Measurements from ENCODE around the gene KRT73. TPM values are rescaled to one million over a fixed set of nuclear protein-coding genes. Genes with fewer than 3 reads are reported as not detected.

KRT73 gene
- total and polyA plus RNA-seq, 4 donors: not detected

DNA sequence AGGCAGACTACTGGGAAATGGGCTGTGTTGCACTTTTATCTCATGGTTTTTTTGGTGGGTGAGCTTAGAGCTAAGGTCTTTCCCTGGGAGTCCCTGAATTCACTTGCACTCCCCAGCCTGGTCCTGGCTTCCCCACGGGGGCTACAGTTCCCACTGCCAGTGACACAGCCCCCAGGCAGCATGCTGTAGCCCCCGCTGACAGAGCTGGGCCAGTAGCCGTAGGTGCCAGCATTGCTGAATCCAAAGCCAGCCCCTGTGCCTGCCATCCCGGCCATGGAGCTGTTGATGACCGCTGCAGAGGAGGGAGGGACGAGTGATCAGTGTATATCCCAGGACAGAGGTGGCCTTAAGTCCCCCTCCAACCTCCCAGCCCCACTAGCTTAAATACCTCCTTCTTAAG is 10.2 kb downstream of the KRT73 start:
- Histone ChIP-seq H3K9ac (ENCODE audit: low read depth in 1 of 2, low read length in 2 of 2) (no peak overlapping the region), H3K36me3 (ENCODE audit: control insufficient read depth in 4 of 4, insufficient read depth in 3 of 4, low read depth in 1 of 4, low read length in 3 of 4) (no peaks in the 10 kb centered on the region), H3K4me1 (ENCODE audit: control insufficient read depth in 4 of 4, insufficient read depth in 4 of 4, low read length in 3 of 4) (no peaks in the 10 kb centered on the region), H3K27me3 (ENCODE audit: control insufficient read depth in 4 of 4, insufficient read depth in 4 of 4, low read length in 3 of 4) (peaks cover 0 to 3% (median under 1%) of the 10 kb centered on the region in 4 donors), H3K27ac (ENCODE audit: low read depth in 1 of 2, low read length in 2 of 2) (no peak overlapping the region), H3K9me3 (ENCODE audit: control insufficient read depth in 4 of 4, low read length in 3 of 4) (no peaks in the 10 kb centered on the region), H3K4me3 (ENCODE audit: low read depth in 1 of 3, low read length in 3 of 3) (no peak overlapping the region)
- no peak for DNase-seq (ENCODE audit: low spot score)
- 69% methylated on average over 6 of the region's 6 CpGs for WGBS
- TF ChIP-seq, protein P1, sequence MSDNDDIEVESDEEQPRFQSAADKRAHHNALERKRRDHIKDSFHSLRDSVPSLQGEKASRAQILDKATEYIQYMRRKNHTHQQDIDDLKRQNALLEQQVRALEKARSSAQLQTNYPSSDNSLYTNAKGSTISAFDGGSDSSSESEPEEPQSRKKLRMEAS (IDR thresholded peaks at IDR 0.05): no peak
- TF ChIP-seq, protein P2, sequence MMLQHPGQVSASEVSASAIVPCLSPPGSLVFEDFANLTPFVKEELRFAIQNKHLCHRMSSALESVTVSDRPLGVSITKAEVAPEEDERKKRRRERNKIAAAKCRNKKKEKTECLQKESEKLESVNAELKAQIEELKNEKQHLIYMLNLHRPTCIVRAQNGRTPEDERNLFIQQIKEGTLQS (IDR thresholded peaks at IDR 0.05): no peak
- TF ChIP-seq HNF4A (conservative IDR thresholded peaks at IDR 0.05): no peak
- TF ChIP-seq HNF4G (IDR thresholded peaks at IDR 0.05): no peak
- TF ChIP-seq, protein P3, sequence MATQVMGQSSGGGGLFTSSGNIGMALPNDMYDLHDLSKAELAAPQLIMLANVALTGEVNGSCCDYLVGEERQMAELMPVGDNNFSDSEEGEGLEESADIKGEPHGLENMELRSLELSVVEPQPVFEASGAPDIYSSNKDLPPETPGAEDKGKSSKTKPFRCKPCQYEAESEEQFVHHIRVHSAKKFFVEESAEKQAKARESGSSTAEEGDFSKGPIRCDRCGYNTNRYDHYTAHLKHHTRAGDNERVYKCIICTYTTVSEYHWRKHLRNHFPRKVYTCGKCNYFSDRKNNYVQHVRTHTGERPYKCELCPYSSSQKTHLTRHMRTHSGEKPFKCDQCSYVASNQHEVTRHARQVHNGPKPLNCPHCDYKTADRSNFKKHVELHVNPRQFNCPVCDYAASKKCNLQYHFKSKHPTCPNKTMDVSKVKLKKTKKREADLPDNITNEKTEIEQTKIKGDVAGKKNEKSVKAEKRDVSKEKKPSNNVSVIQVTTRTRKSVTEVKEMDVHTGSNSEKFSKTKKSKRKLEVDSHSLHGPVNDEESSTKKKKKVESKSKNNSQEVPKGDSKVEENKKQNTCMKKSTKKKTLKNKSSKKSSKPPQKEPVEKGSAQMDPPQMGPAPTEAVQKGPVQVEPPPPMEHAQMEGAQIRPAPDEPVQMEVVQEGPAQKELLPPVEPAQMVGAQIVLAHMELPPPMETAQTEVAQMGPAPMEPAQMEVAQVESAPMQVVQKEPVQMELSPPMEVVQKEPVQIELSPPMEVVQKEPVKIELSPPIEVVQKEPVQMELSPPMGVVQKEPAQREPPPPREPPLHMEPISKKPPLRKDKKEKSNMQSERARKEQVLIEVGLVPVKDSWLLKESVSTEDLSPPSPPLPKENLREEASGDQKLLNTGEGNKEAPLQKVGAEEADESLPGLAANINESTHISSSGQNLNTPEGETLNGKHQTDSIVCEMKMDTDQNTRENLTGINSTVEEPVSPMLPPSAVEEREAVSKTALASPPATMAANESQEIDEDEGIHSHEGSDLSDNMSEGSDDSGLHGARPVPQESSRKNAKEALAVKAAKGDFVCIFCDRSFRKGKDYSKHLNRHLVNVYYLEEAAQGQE (IDR thresholded peaks at IDR 0.05): no peak
- TF ChIP-seq RAD21 (IDR thresholded peaks at IDR 0.05): no peak
- TF ChIP-seq JUND (IDR thresholded peaks at IDR 0.05): no peak
- TF ChIP-seq YY1 (IDR thresholded peaks at IDR 0.05): no peak
- TF ChIP-seq, protein P4, sequence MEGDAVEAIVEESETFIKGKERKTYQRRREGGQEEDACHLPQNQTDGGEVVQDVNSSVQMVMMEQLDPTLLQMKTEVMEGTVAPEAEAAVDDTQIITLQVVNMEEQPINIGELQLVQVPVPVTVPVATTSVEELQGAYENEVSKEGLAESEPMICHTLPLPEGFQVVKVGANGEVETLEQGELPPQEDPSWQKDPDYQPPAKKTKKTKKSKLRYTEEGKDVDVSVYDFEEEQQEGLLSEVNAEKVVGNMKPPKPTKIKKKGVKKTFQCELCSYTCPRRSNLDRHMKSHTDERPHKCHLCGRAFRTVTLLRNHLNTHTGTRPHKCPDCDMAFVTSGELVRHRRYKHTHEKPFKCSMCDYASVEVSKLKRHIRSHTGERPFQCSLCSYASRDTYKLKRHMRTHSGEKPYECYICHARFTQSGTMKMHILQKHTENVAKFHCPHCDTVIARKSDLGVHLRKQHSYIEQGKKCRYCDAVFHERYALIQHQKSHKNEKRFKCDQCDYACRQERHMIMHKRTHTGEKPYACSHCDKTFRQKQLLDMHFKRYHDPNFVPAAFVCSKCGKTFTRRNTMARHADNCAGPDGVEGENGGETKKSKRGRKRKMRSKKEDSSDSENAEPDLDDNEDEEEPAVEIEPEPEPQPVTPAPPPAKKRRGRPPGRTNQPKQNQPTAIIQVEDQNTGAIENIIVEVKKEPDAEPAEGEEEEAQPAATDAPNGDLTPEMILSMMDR (IDR thresholded peaks at IDR 0.05; ENCODE audit: low read depth, low read length, missing input control): no peak
- no peak for TF ChIP-seq EGR1 (IDR thresholded peaks at IDR 0.05; ENCODE audit: low read depth in 2 of 2)
- TF ChIP-seq RXRA (IDR thresholded peaks at IDR 0.05): no peak
- no peak for TF ChIP-seq NR2F2 (IDR thresholded peaks at IDR 0.05)
- TF ChIP-seq, protein P5, sequence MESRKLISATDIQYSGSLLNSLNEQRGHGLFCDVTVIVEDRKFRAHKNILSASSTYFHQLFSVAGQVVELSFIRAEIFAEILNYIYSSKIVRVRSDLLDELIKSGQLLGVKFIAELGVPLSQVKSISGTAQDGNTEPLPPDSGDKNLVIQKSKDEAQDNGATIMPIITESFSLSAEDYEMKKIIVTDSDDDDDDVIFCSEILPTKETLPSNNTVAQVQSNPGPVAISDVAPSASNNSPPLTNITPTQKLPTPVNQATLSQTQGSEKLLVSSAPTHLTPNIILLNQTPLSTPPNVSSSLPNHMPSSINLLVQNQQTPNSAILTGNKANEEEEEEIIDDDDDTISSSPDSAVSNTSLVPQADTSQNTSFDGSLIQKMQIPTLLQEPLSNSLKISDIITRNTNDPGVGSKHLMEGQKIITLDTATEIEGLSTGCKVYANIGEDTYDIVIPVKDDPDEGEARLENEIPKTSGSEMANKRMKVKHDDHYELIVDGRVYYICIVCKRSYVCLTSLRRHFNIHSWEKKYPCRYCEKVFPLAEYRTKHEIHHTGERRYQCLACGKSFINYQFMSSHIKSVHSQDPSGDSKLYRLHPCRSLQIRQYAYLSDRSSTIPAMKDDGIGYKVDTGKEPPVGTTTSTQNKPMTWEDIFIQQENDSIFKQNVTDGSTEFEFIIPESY (IDR thresholded peaks at IDR 0.05): no peak
- no peak for TF ChIP-seq FOXA1 (IDR thresholded peaks at IDR 0.05)
- no peak for TF ChIP-seq FOXA2 (IDR thresholded peaks at IDR 0.05)

DNA sequence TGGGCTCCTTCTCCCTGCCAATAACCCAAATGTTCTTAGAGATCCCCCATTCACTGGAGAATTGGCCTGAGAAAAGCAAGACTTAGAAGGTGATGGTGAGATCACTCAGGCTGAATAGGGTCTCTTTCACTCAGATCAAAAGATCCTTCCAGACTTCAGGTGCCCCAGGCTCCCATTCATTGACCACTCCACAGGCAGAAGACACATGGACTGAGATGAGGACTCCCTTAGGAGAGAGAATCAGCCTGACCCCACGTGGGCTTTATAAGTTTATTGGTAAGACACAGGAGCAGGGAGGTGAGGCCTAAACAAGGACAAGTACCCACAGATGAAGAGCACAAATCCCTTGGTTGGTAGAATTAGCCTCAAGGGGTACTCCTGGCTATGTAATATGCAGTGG is 11.0 kb downstream of the KRT73 start:
- Histone ChIP-seq H3K36me3 (ENCODE audit: control insufficient read depth in 4 of 4, insufficient read depth in 3 of 4, low read depth in 1 of 4, low read length in 3 of 4) (no peaks in the 10 kb centered on the region), H3K27me3 (ENCODE audit: control insufficient read depth in 4 of 4, insufficient read depth in 4 of 4, low read length in 3 of 4) (peaks cover 0 to 3% (median under 1%) of the 10 kb centered on the region in 4 donors), H3K9me3 (ENCODE audit: control insufficient read depth in 4 of 4, low read length in 3 of 4) (no peaks in the 10 kb centered on the region), H3K4me1 (ENCODE audit: control insufficient read depth in 4 of 4, insufficient read depth in 4 of 4, low read length in 3 of 4) (no peaks in the 10 kb centered on the region), H3K4me3 (ENCODE audit: low read depth in 1 of 3, low read length in 3 of 3) (no peak overlapping the region), H3K9ac (ENCODE audit: low read depth in 1 of 2, low read length in 2 of 2) (no peak overlapping the region), H3K27ac (ENCODE audit: low read depth in 1 of 2, low read length in 2 of 2) (no peak overlapping the region)
- WGBS: 55% methylated on average over 1 of the region's 1 CpG
- DNase-seq (ENCODE audit: low spot score): no peak
- no peak for TF ChIP-seq HNF4A (conservative IDR thresholded peaks at IDR 0.05)
- TF ChIP-seq NR2F2 (IDR thresholded peaks at IDR 0.05): no peak
- no peak for TF ChIP-seq FOXA2 (IDR thresholded peaks at IDR 0.05)
- no peak for TF ChIP-seq HNF4G (IDR thresholded peaks at IDR 0.05)
- no peak for TF ChIP-seq RXRA (IDR thresholded peaks at IDR 0.05)
- TF ChIP-seq, protein P1 (IDR thresholded peaks at IDR 0.05): no peak
- TF ChIP-seq, protein P3 (IDR thresholded peaks at IDR 0.05): no peak
- TF ChIP-seq FOXA1 (IDR thresholded peaks at IDR 0.05): no peak
- TF ChIP-seq, protein P5 (IDR thresholded peaks at IDR 0.05): no peak
- no peak for TF ChIP-seq GABPA (IDR thresholded peaks at IDR 0.05 in 1 of 2, conservative IDR thresholded peaks at IDR 0.05 in 1 of 2)
